K562 (cell line): ENCODE results near the gene NTN4. TPM values are rescaled to one million over a fixed set of nuclear protein-coding genes. Genes with fewer than 3 reads are reported as not detected.

Source experiments
- ATAC-seq: fragments of 200-7000 bp; cut with Tn5 transposase; 3 replicates; pipeline ENCODE4 v1.9.1; 2020; ENCODE audit warnings: moderate library complexity
- BruUV-seq: library from RNA; stranded (reverse); fragments of 400-500 nt; replicated peaks from 2 replicates; lab custom pipeline; 2021; lab: Mats Ljungman, UMichigan
- CTCF ChIA-PET: fragments of 300-600 bp; formaldehyde crosslinking; extraction: SDS; loops from one replicate; lab custom pipeline; 2021; ENCODE audit warnings: low intra/inter-chr PET ratio; lab: Yijun Ruan, JAX
- POLR2A ChIA-PET: fragments of 300-600, 350-650 bp; sonication (Branson Sonifier 250); formaldehyde crosslinking; extraction: SDS; loops from one replicate; lab custom pipeline; 2021; ENCODE audit warnings: antibody characterized with exemption, inconsistent platforms; lab: Yijun Ruan, JAX
- DNase-seq, 4 experiments: peaks; one replicate each; pipeline versions ENCODE4 v3.0.0 to v3.0.0-alpha.2; 2011 to 2018; ENCODE audit warnings: low spot score in 3 of 4, mixed read lengths in 3 of 4; ENCODE audit errors: extremely low read depth in 1 of 4
- FAIRE-seq: peaks from 2 replicates; lab custom pipeline; 2011; peaks lifted over from hg19 to GRCh38; lab: Jason Lieb, UNC
- H2AFZ ChIP-seq: 2 replicates; pipeline ENCODE4 v1.6.0; 2011; ENCODE audit warnings: low read depth, low read length, control low read depth, inconsistent platforms
- H3K27ac ChIP-seq: fragments of 200-600 bp; 3 replicates; pipeline ENCODE4 v1.8.0; 2011; ENCODE audit warnings: low read depth, mild to moderate bottlenecking, control low read depth, inconsistent platforms, low read length, moderate library complexity, mixed read lengths; ENCODE audit errors: extremely low read depth
- H3K27me3 ChIP-seq, 2 experiments: fragments of 300-600 bp in 1 of 2; 2 replicates in 1 of 2; 3 replicates in 1 of 2; pipeline versions ENCODE4 v1.6.0 to v1.8.0; 2011; ENCODE audit warnings: inconsistent platforms in 2 of 2, low read length in 2 of 2, mild to moderate bottlenecking in 1 of 2, mixed read lengths in 1 of 2, moderate library complexity in 1 of 2; ENCODE audit not compliant: control insufficient read depth in 2 of 2, insufficient read depth in 2 of 2
- H3K36me3 ChIP-seq: fragments of 300-600 bp; 3 replicates; pipeline ENCODE4 v1.8.0; 2011; ENCODE audit warnings: mild to moderate bottlenecking, low read length, inconsistent platforms; ENCODE audit not compliant: control insufficient read depth, insufficient read depth
- H3K4me1 ChIP-seq, 2 experiments: fragments of 200-600 bp in 1 of 2; replicated peaks in 1 of 2; 2 replicates in 1 of 2; 3 replicates in 1 of 2; pipeline versions ENCODE4 v1.5.1 to v1.8.0; 2011; ENCODE audit warnings: inconsistent platforms in 2 of 2, low read length in 2 of 2, mild to moderate bottlenecking in 1 of 2, mixed read lengths in 1 of 2, moderate library complexity in 1 of 2; ENCODE audit not compliant: control insufficient read depth in 2 of 2, insufficient read depth in 2 of 2
- H3K4me2 ChIP-seq: 2 replicates; pipeline ENCODE4 v1.6.1; 2011; ENCODE audit warnings: low read length, control low read depth, inconsistent platforms, mixed read lengths; ENCODE audit not compliant: insufficient read depth
- H3K4me3 ChIP-seq: fragments of 200-600 bp; sonication (generic), shearing (Covaris generic); 2 replicates; pipeline ENCODE4 v1.5.1; 2016; ENCODE audit warnings: control low read depth, inconsistent platforms
- H3K79me2 ChIP-seq: fragments of 200-600 bp; 3 replicates; pipeline ENCODE4 v1.8.0; 2011; ENCODE audit warnings: low read length, inconsistent platforms; ENCODE audit not compliant: control insufficient read depth, insufficient read depth
- H3K9ac ChIP-seq, 2 experiments: 2 replicates each; pipeline versions ENCODE4 v1.6.0 to v1.6.1; 2011; ENCODE audit warnings: low read depth in 2 of 2, low read length in 2 of 2, control low read depth in 1 of 2, inconsistent platforms in 1 of 2, mild to moderate bottlenecking in 1 of 2, mixed read lengths in 1 of 2; ENCODE audit not compliant: insufficient read depth in 1 of 2
- H3K9me1 ChIP-seq: one replicate; pipeline ENCODE4 v1.6.0; 2011; ENCODE audit warnings: inconsistent platforms, mild to moderate bottlenecking, low read length, moderate library complexity; ENCODE audit not compliant: control insufficient read depth, insufficient read depth
- H3K9me3 ChIP-seq: replicated peaks from 2 replicates; pipeline ENCODE4 v1.5.1; 2011; ENCODE audit warnings: low read depth, low read length, inconsistent platforms; ENCODE audit not compliant: control insufficient read depth, insufficient read depth
- H4K20me1 ChIP-seq: replicated peaks from 2 replicates; pipeline ENCODE4 v1.6.1; 2011; ENCODE audit warnings: low read length, inconsistent platforms, mixed read lengths; ENCODE audit not compliant: control insufficient read depth, insufficient read depth
- FOXA3 ChIP-seq, 2 experiments: fragments of 450-650 bp in 1 of 2; sonication (generic) in 1 of 2; formaldehyde crosslinking; IDR thresholded peaks in 1 of 2; conservative IDR thresholded peaks in 1 of 2; 2 replicates each; pipeline versions ENCODE4 v1.4.0 to v1.8.0; 2020 to 2022; ENCODE audit warnings: mild to moderate bottlenecking in 2 of 2, missing genetic modification reagents in 1 of 2
- MNT ChIP-seq, 2 experiments: fragments of 450-650 bp; conservative IDR thresholded peaks; 2 replicates each; pipeline ENCODE4 v1.6.1; 2017; ENCODE audit warnings: mild to moderate bottlenecking in 2 of 2, moderate library complexity in 2 of 2
- PATZ1 ChIP-seq: fragments of 250-450 bp; sonication (Bioruptor Pico); IDR thresholded peaks from 2 replicates; pipeline ENCODE4 v1.5.0; 2020; ENCODE audit warnings: mild to moderate bottlenecking, borderline replicate concordance
- RB1 ChIP-seq: fragments of 450-650 bp; IDR thresholded peaks from 2 replicates; pipeline ENCODE4 v1.6.1; 2017; ENCODE audit warnings: low read depth, mild to moderate bottlenecking
- RBM17 ChIP-seq: fragments of 200-400 bp; formaldehyde crosslinking; IDR thresholded peaks from 2 replicates; pipeline ENCODE4 v1.6.1; 2017; ENCODE audit warnings: low read depth, mild to moderate bottlenecking, low read length, borderline replicate concordance
- RNF2 ChIP-seq: sonication (generic); IDR thresholded peaks from 2 replicates; pipeline ENCODE4 v1.6.1; 2016
- TOE1 ChIP-seq, 2 experiments: fragments of 450-650 bp in 1 of 2; sonication (generic) in 1 of 2; formaldehyde crosslinking in 1 of 2; IDR thresholded peaks; 2 replicates each; pipeline versions ENCODE4 v1.7.1 to v1.8.0; 2016 to 2022; ENCODE audit warnings: borderline replicate concordance in 2 of 2, mild to moderate bottlenecking in 2 of 2, antibody characterized with exemption in 1 of 2, inconsistent platforms in 1 of 2, low read depth in 1 of 2, missing genetic modification reagents in 1 of 2, moderate library complexity in 1 of 2
- ZBED1 ChIP-seq: IDR thresholded peaks from 2 replicates; pipeline ENCODE4 v1.6.1; 2014
- ZNF274 ChIP-seq: IDR thresholded peaks from 2 replicates; pipeline ENCODE4 v1.6.1; 2011; ENCODE audit warnings: low read depth, mild to moderate bottlenecking, low read length, moderate library complexity, borderline replicate concordance
- ZNF77 ChIP-seq: fragments of 250-450 bp; sonication (Bioruptor Pico); IDR thresholded peaks from 2 replicates; pipeline ENCODE4 v1.5.0; 2020
- ZNF785 ChIP-seq: fragments of 250-450 bp; sonication (Bioruptor Pico); IDR thresholded peaks from 2 replicates; pipeline ENCODE4 v1.4.0; 2020; ENCODE audit warnings: mild to moderate bottlenecking
- in situ Hi-C: fragments of 300-500 bp; cut with MboI; formaldehyde crosslinking; loops from 4 replicates; pipeline ENCODE4 v1.15.0; 2018; ENCODE audit warnings: inconsistent platforms, mixed read lengths
- intact Hi-C: fragments of 100-400 bp; cut with micrococcal nuclease; formaldehyde crosslinking; loops from 2 replicates; pipeline ENCODE4 v1.14.2; 2022
- polyA plus RNA-seq, 8 experiments: library from polyadenylated mRNA; depleted of rRNA in 4 of 8; stranded (reverse) in 5 of 8; unstranded in 3 of 8; fragments of >200 nt; fragmentation: Nextera tagmentation in 2 of 8; fragmentation: Illumina TruSeq in 1 of 8; extraction: Ambion mirVana in 2 of 8; extraction: Trizol in 1 of 8; gene quantifications; 2 replicates each; pipeline versions ENCODE4 v1.2.1 to v1.2.3, GENCODE V29; 2011 to 2014; ENCODE audit warnings: inconsistent platforms in 1 of 8, missing spikeins in 1 of 8
- total RNA-seq, 7 experiments: library from RNA; depleted of rRNA in 6 of 7; stranded (reverse); fragments of >200 nt in 6 of 7; fragmentation: Illumina TruSeq in 2 of 7; extraction: Trizol in 2 of 7; gene quantifications; 2 replicates each; pipeline versions ENCODE4 v1.2.1 to v1.2.3, GENCODE V29; 2011 to 2021; ENCODE audit warnings: low replicate concordance in 1 of 7
- TF ChIP-seq, protein P1 (sequence below): sonication (generic); formaldehyde crosslinking; IDR thresholded peaks from 2 replicates; pipeline ENCODE4 v1.9.0; 2022; ENCODE audit warnings: mild to moderate bottlenecking, missing genetic modification reagents
- TF ChIP-seq, protein P2 (sequence below): fragments of 450-650 bp; formaldehyde crosslinking; IDR thresholded peaks from 2 replicates; pipeline ENCODE4 v1.4.0; 2020; ENCODE audit warnings: mild to moderate bottlenecking, moderate library complexity
- TF ChIP-seq, protein P3 (sequence below): fragments of 200-800 bp; sonication (Bioruptor generic); IDR thresholded peaks from 2 replicates; pipeline ENCODE4 v1.6.1; 2017; ENCODE audit warnings: missing genetic modification characterization, missing compliant biosample characterization

NTN4 gene
- total and polyA plus RNA-seq, 9 of the 15 experiments (the other 6 are each of a cell fraction or from before 2014, with no cell fraction given), result 0.13 TPM; not detected in 8

GRCh38 chr12:95699579-95699978 lies 91.0 kb downstream of the NTN4 start:
- Histone ChIP-seq H4K20me1 (no peaks in the 10 kb centered on the region), H2AFZ (no peak overlapping the region), H3K27me3 (peaks cover 0 to 4% of the 10 kb centered on the region in 2 experiments; a peak in 1 of 5 replicates), H3K79me2 (no peaks in the 10 kb centered on the region), H3K9me3 (no peaks in the 10 kb centered on the region), H3K4me3 (no peak overlapping the region), H3K4me2 (no peak overlapping the region), H3K36me3 (no peaks in the 10 kb centered on the region), H3K4me1 (no peaks in the 10 kb centered on the region), H3K27ac (no peak overlapping the region), H3K9me1 (no peaks in the 10 kb centered on the region), H3K9ac (no peak overlapping the region)
- ATAC-seq (no peak), DNase-seq (no peak), FAIRE-seq (no peak)
- CTCF ChIA-PET, result no interaction called here
- TF ChIP-seq ZBED1 (no peak), PATZ1 (CRISPR knock-in tag) (no peak), RNF2 (no peak), MNT (conservative IDR thresholded peaks at IDR 0.05) (no peak), RBM17 (no peak), FOXA3 (CRISPR knock-in tag; conservative IDR thresholded peaks at IDR 0.05 in 1 of 2, IDR thresholded peaks at IDR 0.05 in 1 of 2) (no peak), ZNF77 (CRISPR knock-in tag) (no peak), RB1 (no peak), TOE1 (IDR thresholded peaks at IDR 0.05; ENCODE audit: borderline replicate concordance) (no peak), TOE1 (CRISPR knock-in tag; IDR thresholded peaks at IDR 0.05; ENCODE audit: borderline replicate concordance, low read depth) (no peak), ZNF785 (CRISPR knock-in tag) (no peak), ZNF274 (no peak)
- TF ChIP-seq, protein P1, sequence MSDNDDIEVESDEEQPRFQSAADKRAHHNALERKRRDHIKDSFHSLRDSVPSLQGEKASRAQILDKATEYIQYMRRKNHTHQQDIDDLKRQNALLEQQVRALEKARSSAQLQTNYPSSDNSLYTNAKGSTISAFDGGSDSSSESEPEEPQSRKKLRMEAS, result no peak
- TF ChIP-seq, protein P2, sequence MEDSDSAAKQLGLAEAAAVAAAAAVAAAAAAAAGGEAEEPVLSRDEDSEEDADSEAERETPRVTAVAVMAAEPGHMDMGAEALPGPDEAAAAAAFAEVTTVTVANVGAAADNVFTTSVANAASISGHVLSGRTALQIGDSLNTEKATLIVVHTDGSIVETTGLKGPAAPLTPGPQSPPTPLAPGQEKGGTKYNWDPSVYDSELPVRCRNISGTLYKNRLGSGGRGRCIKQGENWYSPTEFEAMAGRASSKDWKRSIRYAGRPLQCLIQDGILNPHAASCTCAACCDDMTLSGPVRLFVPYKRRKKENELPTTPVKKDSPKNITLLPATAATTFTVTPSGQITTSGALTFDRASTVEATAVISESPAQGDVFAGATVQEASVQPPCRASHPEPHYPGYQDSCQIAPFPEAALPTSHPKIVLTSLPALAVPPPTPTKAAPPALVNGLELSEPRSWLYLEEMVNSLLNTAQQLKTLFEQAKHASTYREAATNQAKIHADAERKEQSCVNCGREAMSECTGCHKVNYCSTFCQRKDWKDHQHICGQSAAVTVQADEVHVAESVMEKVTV (CRISPR knock-in tag), result no peak
- TF ChIP-seq, protein P3, sequence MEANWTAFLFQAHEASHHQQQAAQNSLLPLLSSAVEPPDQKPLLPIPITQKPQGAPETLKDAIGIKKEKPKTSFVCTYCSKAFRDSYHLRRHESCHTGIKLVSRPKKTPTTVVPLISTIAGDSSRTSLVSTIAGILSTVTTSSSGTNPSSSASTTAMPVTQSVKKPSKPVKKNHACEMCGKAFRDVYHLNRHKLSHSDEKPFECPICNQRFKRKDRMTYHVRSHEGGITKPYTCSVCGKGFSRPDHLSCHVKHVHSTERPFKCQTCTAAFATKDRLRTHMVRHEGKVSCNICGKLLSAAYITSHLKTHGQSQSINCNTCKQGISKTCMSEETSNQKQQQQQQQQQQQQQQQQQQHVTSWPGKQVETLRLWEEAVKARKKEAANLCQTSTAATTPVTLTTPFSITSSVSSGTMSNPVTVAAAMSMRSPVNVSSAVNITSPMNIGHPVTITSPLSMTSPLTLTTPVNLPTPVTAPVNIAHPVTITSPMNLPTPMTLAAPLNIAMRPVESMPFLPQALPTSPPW (CRISPR knock-in tag), result no peak
- no TSS peak for BruUV-seq
- POLR2A ChIA-PET, result no interaction called here
- in situ Hi-C loops, result no loop called here
- intact Hi-C loops, result no loop called here
